HG02678 (cell line): ENCODE results near the gene TCF19.

Experiments used
- ATAC-seq: cut with Tn5 transposase; IDR thresholded peaks from one replicate; pipeline ENCODE4 v1.9.1; 2021; ENCODE audit warnings: mild to moderate bottlenecking, moderate library complexity; ENCODE audit not compliant: unreplicated experiment

The TCF19 gene

DNA sequence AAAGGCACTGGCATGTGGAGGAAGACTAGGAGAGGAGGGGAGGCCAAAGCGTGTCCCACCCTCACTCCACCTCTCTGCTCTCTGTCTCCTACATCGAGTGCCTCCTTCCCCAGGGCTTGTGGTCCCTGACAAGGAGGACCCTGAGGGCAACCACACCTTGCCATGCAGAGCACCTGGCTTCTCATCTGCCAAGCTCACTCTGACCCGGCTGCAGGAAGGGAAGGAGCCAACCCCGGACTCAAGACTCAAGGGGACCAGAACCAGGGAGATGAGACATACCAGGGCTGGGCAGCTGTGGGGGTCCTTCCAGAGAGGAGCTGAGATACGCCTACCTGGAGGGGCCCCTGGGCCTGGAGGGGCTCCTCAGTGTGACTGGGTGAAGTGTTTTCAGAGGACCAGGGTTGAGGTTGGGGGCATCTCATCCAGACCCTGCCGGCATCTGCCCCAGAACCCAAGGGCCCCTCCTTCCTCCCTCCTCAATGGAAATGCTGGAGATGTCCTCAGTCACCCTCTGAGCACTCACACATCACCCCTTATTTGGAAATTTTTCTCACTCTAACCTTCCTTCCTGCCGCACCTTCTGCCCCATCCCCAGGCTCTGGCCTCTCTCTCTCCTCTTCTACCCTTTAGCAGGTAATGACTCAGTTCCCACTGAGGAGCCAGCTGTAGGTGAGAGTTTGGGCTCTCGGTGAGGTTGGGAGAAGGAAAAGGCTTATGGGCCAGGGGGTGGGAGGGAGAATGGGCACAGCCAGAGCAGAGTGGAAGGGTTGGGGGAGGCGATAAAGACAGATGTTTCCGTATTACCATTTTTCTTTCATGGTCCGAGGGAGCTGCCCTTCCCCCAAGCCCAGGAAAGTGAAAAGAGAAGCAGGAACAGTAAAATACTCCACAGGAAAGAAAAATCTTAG is 44.1 kb downstream of the TCF19 start:
- ATAC-seq = no peak

DNA sequence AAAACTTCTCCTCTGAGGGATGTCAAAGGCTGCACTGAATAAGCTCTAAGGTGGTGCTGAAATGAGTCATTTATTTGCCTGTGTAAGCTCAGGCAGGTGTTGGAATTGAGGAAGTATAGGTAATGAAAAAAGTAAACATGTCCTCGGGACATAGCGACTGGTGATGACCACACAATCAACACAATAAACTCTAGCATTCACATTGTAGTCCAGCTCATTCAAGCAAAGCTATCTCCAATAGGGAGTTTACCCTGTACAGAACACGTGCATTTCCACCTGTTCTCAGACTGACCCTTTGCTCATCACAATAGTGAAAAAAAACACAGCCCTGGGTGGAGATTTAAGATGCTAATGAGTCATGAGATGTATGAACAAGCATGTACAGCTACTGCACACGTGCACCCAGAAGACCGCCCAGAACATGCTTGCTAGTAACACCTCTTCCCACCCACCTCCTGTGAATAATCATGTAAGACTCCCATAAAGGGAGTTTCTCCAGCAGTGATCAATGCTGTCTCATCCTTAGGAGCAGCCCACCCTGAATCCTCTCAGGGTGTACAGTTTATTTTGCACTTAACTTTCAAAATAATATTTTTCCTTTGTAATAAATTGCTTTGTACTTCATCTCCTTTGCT is 45.1 kb downstream of the TCF19 start:
- peak; percentile 48 for ATAC-seq

DNA sequence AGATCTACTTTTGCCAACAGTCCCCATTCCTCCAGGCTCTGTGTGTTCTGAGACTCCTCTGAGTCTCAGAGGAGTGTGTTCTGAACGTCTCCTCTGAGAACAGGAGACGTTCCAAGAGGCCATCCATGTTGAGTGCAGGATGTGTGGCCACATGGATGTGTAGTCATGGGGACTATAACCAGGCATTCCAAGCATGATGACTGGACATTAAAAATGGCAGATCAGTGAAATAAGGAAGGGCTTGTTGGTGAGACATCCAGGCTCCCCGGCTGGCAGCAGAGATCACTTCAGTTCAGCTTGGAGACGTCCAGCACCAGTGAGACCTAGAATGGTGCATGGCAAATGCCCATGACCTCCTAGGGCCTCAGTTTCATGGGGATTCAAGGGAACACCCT is 46.4 kb downstream of the TCF19 start:
- no peak for ATAC-seq

DNA sequence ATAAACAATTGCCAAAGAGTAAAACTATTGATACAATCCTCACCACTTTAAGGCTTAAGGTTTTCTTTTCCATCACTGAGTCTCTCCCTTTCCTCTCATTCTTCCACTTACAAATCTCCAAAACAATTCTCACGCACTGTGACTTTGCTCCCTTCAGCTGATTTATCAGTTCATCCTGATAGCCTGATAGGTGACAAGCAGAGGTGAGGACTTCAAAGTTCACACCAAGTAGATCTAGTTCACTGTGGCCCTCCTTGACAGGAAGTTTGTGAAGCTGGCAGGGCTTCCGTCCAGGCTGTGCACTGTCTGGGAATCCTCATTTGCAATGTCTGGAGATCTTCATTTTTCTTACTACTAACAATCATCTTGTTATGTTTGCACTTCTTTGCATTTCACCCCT is 47.2 kb downstream of the TCF19 start:
- no peak for ATAC-seq

DNA sequence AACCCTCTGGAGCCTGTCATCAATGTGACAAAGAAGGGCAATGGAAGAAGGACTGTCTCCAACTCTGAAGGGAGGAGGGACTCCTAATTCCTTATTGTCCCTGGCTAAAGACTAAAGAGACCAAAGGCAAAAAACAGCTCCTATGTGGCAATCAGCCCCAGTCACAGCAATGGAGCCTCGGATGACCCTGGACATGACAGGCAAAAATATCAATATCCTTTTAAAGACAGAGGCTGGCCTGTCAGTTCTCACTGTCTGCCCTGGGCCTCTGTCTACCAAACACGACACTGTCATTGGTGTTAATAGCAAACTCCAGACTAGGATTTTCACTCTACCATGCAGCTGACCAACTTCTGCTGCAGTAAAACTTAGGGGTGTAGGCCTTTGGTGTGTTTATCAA is 50.1 kb downstream of the TCF19 start:
- ATAC-seq = no peak

DNA sequence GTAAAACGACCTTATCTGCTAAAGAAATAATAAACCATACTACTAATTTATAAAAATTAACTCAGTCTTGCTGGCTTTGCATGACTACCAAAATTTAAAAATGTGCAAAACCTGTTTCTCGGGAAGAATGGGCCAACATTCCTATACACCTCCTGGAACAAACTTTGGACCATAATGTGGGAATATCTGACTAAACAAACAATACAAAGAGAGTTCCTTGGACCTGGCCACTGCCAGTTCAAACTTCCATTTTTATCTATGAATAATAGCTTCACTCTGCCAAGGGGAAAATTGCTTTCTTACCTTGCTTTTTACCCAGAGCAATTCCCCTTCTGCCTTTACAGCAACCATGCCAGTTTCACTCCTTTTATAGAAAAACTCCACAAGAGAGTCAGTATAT is 50.7 kb downstream of the TCF19 start:
- ATAC-seq = no peak

DNA sequence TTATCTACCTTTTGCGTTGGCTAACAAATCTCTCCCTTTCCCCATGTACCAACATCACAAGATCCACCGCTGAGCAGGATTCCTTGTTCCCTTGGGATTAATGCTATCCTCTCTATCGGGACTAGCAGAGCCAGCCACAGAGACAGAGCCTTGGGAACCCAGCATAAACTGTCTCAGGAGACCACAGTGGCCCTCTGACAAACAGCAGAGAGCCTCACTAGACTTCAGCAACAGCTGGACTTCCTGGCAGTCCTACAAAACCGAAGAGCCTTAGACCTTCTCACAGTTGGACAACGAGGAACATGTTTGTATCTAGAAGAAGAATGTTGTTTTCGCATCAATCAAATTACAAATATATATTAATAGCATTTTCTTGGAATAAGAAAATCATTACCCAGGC is 51.7 kb downstream of the TCF19 start:
- ATAC-seq = no peak

DNA sequence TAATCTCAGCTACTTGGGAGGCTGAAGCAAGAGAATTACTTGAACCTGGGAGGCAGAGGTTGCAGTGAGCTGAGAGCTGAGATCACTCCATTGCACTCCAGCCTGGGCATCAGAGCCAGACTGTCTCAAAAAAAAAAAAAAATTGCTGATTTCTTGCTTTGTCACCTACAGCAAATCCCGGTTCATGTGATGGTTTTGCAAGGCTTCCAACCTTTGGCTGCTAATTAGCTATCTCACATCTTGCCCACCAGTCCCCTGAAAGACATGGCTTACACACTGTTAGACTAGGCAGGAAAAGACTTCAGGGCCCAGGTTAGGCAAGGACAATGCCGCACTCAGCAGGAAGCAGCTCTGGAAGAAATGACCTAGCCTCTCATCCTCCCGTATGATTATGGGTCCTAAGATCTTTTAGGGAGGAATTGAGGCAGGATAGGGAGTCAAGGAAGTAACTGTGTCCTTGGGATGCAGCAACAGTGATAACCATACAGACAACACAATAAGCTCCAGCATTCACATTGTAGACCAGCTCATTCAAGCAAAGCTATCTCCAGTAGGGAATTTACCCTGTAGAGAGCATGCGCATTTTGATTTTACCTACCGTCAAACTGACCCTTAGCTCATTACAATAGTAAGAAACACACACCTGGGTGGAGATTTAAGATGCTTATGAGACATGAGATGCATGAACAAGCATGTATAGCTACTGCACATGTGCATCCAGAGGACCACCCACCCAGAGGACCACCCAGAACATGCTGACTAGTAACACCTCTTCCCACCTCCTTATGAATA is 52.5 kb downstream of the TCF19 start:
- no peak for ATAC-seq
